ENCODE results near the gene MAML3.

MAML3 gene

DNA sequence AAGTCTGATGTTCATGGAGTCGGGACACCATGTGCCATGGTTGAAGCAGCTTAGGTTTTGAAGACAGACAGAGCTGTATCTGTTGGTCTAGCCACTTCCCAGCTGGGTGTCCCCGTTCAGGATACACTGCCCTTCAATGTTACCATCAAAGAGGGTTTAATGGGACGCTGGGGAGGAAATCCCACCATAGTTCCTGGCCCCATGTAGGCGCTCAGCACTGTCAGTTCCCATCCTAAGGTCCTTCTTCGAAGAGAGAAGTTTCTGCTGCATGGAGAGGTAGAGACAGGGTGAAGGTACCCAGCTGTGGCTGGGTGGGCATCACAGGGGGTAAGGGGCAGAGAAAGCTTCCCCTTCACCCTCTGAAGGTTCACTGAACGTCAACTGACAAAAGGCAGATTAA, 484.6 kb downstream of the MAML3 start:
- DNase-seq = no peak

GRCh38 chr4:139668658-139669201, 485.3 kb downstream of the MAML3 start:
- DNase-seq = no peak

DNA sequence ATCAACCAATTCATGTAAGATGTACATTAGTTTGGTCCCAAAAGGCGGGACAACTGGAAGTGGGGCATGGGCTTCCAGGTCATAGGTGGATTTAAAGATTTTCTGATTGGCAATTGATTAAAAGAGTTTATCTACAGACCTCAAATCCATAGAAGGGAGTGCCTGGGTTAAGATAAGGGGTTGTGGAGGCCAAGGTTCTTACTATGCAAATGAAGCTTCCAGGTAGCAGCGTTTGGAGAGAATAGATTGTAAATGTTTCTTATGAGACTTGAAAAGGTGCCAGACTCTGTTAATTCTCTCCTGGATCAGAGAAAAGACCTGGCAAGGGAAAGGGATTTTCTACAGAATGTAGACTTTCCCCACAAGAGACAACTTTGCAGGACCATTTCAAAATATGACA, 485.9 kb downstream of the MAML3 start:
- DNase-seq = no peak

All from NCI-H748 treated with DMSO at 0.1 percent for 48 hours (cell line).